ENCODE results near the gene TRIO.

DNA sequence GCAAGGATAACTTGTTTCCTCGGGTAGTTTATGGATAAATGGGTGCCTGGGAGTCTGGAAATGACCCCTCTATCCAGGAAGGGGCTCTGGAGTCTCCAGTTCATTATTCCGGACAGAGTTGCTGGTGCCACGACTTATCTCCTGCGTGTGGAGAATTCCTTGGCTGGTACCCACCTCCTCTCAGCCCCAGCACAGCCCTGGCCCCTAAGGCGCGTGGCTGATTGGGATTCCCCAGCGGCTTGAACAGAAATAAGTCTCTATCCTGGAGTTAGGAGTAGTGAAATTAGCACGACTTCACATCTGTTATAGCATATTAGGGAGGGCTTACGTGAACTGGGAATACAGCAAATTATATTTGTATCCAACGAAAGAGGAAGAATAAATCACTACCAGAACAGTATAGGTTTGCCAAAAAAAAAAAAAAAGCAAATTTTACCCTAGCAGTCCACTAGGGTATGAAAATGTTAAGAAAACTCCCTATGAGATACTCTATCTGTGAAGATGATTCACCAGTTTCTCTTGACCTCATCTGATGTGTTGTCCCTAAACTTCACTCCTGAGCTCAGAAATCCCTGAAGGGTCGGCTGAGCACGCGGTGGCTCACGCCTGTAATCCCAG, 265.9 kb downstream of the TRIO start:
- TF ChIP-seq, protein P1, sequence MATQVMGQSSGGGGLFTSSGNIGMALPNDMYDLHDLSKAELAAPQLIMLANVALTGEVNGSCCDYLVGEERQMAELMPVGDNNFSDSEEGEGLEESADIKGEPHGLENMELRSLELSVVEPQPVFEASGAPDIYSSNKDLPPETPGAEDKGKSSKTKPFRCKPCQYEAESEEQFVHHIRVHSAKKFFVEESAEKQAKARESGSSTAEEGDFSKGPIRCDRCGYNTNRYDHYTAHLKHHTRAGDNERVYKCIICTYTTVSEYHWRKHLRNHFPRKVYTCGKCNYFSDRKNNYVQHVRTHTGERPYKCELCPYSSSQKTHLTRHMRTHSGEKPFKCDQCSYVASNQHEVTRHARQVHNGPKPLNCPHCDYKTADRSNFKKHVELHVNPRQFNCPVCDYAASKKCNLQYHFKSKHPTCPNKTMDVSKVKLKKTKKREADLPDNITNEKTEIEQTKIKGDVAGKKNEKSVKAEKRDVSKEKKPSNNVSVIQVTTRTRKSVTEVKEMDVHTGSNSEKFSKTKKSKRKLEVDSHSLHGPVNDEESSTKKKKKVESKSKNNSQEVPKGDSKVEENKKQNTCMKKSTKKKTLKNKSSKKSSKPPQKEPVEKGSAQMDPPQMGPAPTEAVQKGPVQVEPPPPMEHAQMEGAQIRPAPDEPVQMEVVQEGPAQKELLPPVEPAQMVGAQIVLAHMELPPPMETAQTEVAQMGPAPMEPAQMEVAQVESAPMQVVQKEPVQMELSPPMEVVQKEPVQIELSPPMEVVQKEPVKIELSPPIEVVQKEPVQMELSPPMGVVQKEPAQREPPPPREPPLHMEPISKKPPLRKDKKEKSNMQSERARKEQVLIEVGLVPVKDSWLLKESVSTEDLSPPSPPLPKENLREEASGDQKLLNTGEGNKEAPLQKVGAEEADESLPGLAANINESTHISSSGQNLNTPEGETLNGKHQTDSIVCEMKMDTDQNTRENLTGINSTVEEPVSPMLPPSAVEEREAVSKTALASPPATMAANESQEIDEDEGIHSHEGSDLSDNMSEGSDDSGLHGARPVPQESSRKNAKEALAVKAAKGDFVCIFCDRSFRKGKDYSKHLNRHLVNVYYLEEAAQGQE (IDR thresholded peaks at IDR 0.05; ENCODE audit: low read depth, low read length): no peak
- TF ChIP-seq POLR2AphosphoS5 (IDR thresholded peaks at IDR 0.05; ENCODE audit: low read depth, low read length): no peak
- TF ChIP-seq, protein P2, sequence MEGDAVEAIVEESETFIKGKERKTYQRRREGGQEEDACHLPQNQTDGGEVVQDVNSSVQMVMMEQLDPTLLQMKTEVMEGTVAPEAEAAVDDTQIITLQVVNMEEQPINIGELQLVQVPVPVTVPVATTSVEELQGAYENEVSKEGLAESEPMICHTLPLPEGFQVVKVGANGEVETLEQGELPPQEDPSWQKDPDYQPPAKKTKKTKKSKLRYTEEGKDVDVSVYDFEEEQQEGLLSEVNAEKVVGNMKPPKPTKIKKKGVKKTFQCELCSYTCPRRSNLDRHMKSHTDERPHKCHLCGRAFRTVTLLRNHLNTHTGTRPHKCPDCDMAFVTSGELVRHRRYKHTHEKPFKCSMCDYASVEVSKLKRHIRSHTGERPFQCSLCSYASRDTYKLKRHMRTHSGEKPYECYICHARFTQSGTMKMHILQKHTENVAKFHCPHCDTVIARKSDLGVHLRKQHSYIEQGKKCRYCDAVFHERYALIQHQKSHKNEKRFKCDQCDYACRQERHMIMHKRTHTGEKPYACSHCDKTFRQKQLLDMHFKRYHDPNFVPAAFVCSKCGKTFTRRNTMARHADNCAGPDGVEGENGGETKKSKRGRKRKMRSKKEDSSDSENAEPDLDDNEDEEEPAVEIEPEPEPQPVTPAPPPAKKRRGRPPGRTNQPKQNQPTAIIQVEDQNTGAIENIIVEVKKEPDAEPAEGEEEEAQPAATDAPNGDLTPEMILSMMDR (IDR thresholded peaks at IDR 0.05): peak; percentile 45
